Keratinocyte (primary cell): ENCODE measurements around the gene TMEM18.

ENCODE experiments used
- CTCF ChIP-seq, 3 experiments: IDR thresholded peaks in 1 of 3; conservative IDR thresholded peaks in 1 of 3; optimal IDR thresholded peaks in 1 of 3; 2 replicates in 2 of 3; 3 replicates in 1 of 3; pipeline versions ENCODE3 to v1.5.1; 2011; ENCODE audit warnings: low read length in 3 of 3, mild to moderate bottlenecking in 3 of 3, moderate library complexity in 2 of 3, control low read depth in 1 of 3, inconsistent platforms in 1 of 3; ENCODE audit not compliant: insufficient read depth in 2 of 3; ENCODE audit errors: extremely low read depth in 1 of 3
- EZH2 ChIP-seq: IDR thresholded peaks from one replicate; pipeline ENCODE4 v1.6.1; 2012; ENCODE audit warnings: inconsistent platforms, mild to moderate bottlenecking, low read length, moderate library complexity

- TF ChIP-seq EZH2 = no peak
- no peak for TF ChIP-seq CTCF (optimal IDR thresholded peaks at IDR 0.05 in 1 of 3, IDR thresholded peaks at IDR 0.05 in 1 of 3, conservative IDR thresholded peaks at IDR 0.05 in 1 of 3; ENCODE audit: extremely low read depth in 1 of 3, insufficient read depth in 2 of 3, low read length in 3 of 3)
These were observed 16.4 kb upstream of the TMEM18 start for GRCh38 chr2:693606-694005.
